ENCODE results near the gene CORT.

CORT gene

GRCh38 chr1:10474613-10475507 is 25.0 kb downstream of the CORT start, which contains the start of gene PEX14:
Gene PEX14, plus strand, starts transcription at chr1:10474950. Its CDS starts 17 bp downstream, at chr1:10474967.
- TF ChIP-seq CTCF (IDR thresholded peaks at IDR 0.05; ENCODE audit: low read depth, low read length) = no peak
- Histone ChIP-seq H3K36me3 (peaks cover 5% of the 10 kb centered on the region; the same call in 1 of the 2 replicates), H3K27me3 (ENCODE audit: insufficient read depth, low read depth, severe bottlenecking) (no peaks in the 10 kb centered on the region), H3K4me3 (ENCODE audit: low read depth, low read length) (peak within 1 kb of the TSS; percentile 59), H3K9me3 (ENCODE audit: severe bottlenecking) (no peaks in the 10 kb centered on the region), H3K27ac (peak within 1 kb of the TSS; percentile 72)
- DNase-seq = peak; percentile 93

GRCh38 chr1:10475510-10475909 is 25.7 kb downstream of the CORT start:
- peak overlapping the region; percentile 59 for H3K4me3 ChIP-seq (ENCODE audit: low read depth, low read length)
- H3K27me3 ChIP-seq (ENCODE audit: insufficient read depth, low read depth, severe bottlenecking) = no peaks in the 10 kb centered on the region
- peaks cover 5% of the 10 kb centered on the region; the same call in 1 of the 2 replicates for H3K36me3 ChIP-seq
- no peaks in the 10 kb centered on the region for H3K9me3 ChIP-seq (ENCODE audit: severe bottlenecking)
- DNase-seq = no peak
- peak overlapping the region; percentile 72 for H3K27ac ChIP-seq
- no peak for TF ChIP-seq CTCF (IDR thresholded peaks at IDR 0.05; ENCODE audit: low read depth, low read length)

GRCh38 chr1:10479296-10479695 is 29.5 kb downstream of the CORT start:
- DNase-seq = no peak
- Histone ChIP-seq H3K4me3 (ENCODE audit: low read depth, low read length) (no peak overlapping the region), H3K9me3 (ENCODE audit: severe bottlenecking) (no peaks in the 10 kb centered on the region), H3K36me3 (peaks cover 5% of the 10 kb centered on the region; the same call in 1 of the 2 replicates), H3K27me3 (ENCODE audit: insufficient read depth, low read depth, severe bottlenecking) (no peaks in the 10 kb centered on the region), H3K27ac (no peak overlapping the region)
- no peak for TF ChIP-seq CTCF (IDR thresholded peaks at IDR 0.05; ENCODE audit: low read depth, low read length)

- peaks cover 5% of the 10 kb centered on the region; the same call in 1 of the 2 replicates for H3K36me3 ChIP-seq
- H3K27ac ChIP-seq = no peak overlapping the region
- H3K4me3 ChIP-seq (ENCODE audit: low read depth, low read length) = no peak overlapping the region
- no peaks in the 10 kb centered on the region for H3K27me3 ChIP-seq (ENCODE audit: insufficient read depth, low read depth, severe bottlenecking)
- no peaks in the 10 kb centered on the region for H3K9me3 ChIP-seq (ENCODE audit: severe bottlenecking)
- TF ChIP-seq CTCF (IDR thresholded peaks at IDR 0.05; ENCODE audit: low read depth, low read length) = no peak
- no peak for DNase-seq
These were observed 30.8 kb downstream of the CORT start for GRCh38 chr1:10480614-10481013.

GRCh38 chr1:10484521-10484920 is 34.7 kb downstream of the CORT start:
- H3K27me3 ChIP-seq (ENCODE audit: insufficient read depth, low read depth, severe bottlenecking) = no peaks in the 10 kb centered on the region
- no peaks in the 10 kb centered on the region for H3K9me3 ChIP-seq (ENCODE audit: severe bottlenecking)
- H3K36me3 ChIP-seq = peaks cover 3% of the 10 kb centered on the region; the same call in 1 of the 2 replicates
- no peak overlapping the region for H3K4me3 ChIP-seq (ENCODE audit: low read depth, low read length)
- no peak for DNase-seq
- H3K27ac ChIP-seq = no peak overlapping the region
- TF ChIP-seq CTCF (IDR thresholded peaks at IDR 0.05; ENCODE audit: low read depth, low read length) = no peak

All from WERI-Rb-1 (cell line).